ENCODE results near the gene SPIRE2. TPM values are rescaled to one million over a fixed set of nuclear protein-coding genes. Genes with fewer than 3 reads are reported as not detected.

Gene SPIRE2
- total RNA-seq, 1 experiment from 2014 or later: 29.6 TPM

GRCh38 chr16:89785523-89786155 is 42.6 kb upstream of the SPIRE2 start:
- Mint-ChIP-seq H3K4me1 (ENCODE audit: low read depth, unreplicated experiment) (no peaks in the 10 kb centered on the region), H3K36me3 (ENCODE audit: insufficient read depth, unreplicated experiment) (peaks cover 95% of the 10 kb centered on the region)
- CTCF ChIA-PET: no interaction called here

GRCh38 chr16:89786474-89787364 is 41.6 kb upstream of the SPIRE2 start:
- H3K36me3 Mint-ChIP-seq (ENCODE audit: insufficient read depth, unreplicated experiment): peaks cover 95% of the 10 kb centered on the region
- no peak overlapping the region for H3K4me3 ChIP-seq (ENCODE audit: low read depth, low read length)
- ChIA-PET CTCF (no interaction called here), POLR2A (no interaction called here)
- peaks cover 8% of the 10 kb centered on the region for H3K36me3 ChIP-seq (ENCODE audit: control insufficient read depth, insufficient read depth, low read length)
- DNase-seq: no peak
- peak overlapping the region; percentile 17 for H3K27ac Mint-ChIP-seq (ENCODE audit: unreplicated experiment)
- H3K4me1 Mint-ChIP-seq (ENCODE audit: low read depth, unreplicated experiment): no peaks in the 10 kb centered on the region
- TF ChIP-seq CTCF (IDR thresholded peaks at IDR 0.05; ENCODE audit: insufficient read depth in 1 of 2, low read depth in 1 of 2, low read length in 1 of 2, severe bottlenecking in 1 of 2, unreplicated experiment in 1 of 2): no peak
- no peaks in the 10 kb centered on the region for H3K27me3 Mint-ChIP-seq (ENCODE audit: insufficient read depth, unreplicated experiment)
- H3K9me3 ChIP-seq: no peaks in the 10 kb centered on the region
- no peaks in the 10 kb centered on the region for H3K4me1 ChIP-seq
- intact Hi-C loops (cut with micrococcal nuclease; ENCODE audit: unreplicated experiment): no loop called here
- no peak overlapping the region for H3K4me3 Mint-ChIP-seq (ENCODE audit: unreplicated experiment)
- BruUV-seq (replicated peaks): TSS peak; percentile 10
- no peaks in the 10 kb centered on the region for H3K27me3 ChIP-seq (replicated peaks; ENCODE audit: control insufficient read depth, insufficient read depth, low read length)
- H3K9me3 Mint-ChIP-seq (ENCODE audit: unreplicated experiment): no peaks in the 10 kb centered on the region

More at GRCh38 chr16:89785523-89786155, 42.6 kb upstream of the SPIRE2 start:
- Histone ChIP-seq H3K4me3 (ENCODE audit: low read depth, low read length) (no peak overlapping the region), H3K9me3 (no peaks in the 10 kb centered on the region), H3K4me1 (no peaks in the 10 kb centered on the region), H3K36me3 (ENCODE audit: control insufficient read depth, insufficient read depth, low read length) (peaks cover 3% of the 10 kb centered on the region), H3K27me3 (replicated peaks; ENCODE audit: control insufficient read depth, insufficient read depth, low read length) (no peaks in the 10 kb centered on the region)
- DNase-seq: no peak
- intact Hi-C loops (cut with micrococcal nuclease; ENCODE audit: unreplicated experiment): no loop called here
- H3K27me3 Mint-ChIP-seq (ENCODE audit: insufficient read depth, unreplicated experiment): no peaks in the 10 kb centered on the region
- no peak overlapping the region for H3K4me3 Mint-ChIP-seq (ENCODE audit: unreplicated experiment)
- no peaks in the 10 kb centered on the region for H3K9me3 Mint-ChIP-seq (ENCODE audit: unreplicated experiment)
- POLR2A ChIA-PET: no interaction called here
- H3K27ac Mint-ChIP-seq (ENCODE audit: unreplicated experiment): no peak overlapping the region
- TF ChIP-seq CTCF (IDR thresholded peaks at IDR 0.05; ENCODE audit: insufficient read depth in 1 of 2, low read depth in 1 of 2, low read length in 1 of 2, severe bottlenecking in 1 of 2, unreplicated experiment in 1 of 2): no peak
- BruUV-seq (replicated peaks): no TSS peak

GRCh38 chr16:89787365-89787805 is 40.9 kb upstream of the SPIRE2 start:
- no peak overlapping the region for H3K27ac Mint-ChIP-seq (ENCODE audit: unreplicated experiment)
- Histone ChIP-seq H3K9me3 (no peaks in the 10 kb centered on the region), H3K36me3 (ENCODE audit: control insufficient read depth, insufficient read depth, low read length) (peaks cover 10% of the 10 kb centered on the region), H3K4me1 (no peaks in the 10 kb centered on the region), H3K27me3 (replicated peaks; ENCODE audit: control insufficient read depth, insufficient read depth, low read length) (no peaks in the 10 kb centered on the region), H3K4me3 (ENCODE audit: low read depth, low read length) (no peak overlapping the region)
- ChIA-PET POLR2A (no interaction called here), CTCF (no interaction called here)
- H3K36me3 Mint-ChIP-seq (ENCODE audit: insufficient read depth, unreplicated experiment): peaks cover 95% of the 10 kb centered on the region
- H3K4me1 Mint-ChIP-seq (ENCODE audit: low read depth, unreplicated experiment): no peaks in the 10 kb centered on the region
- no peaks in the 10 kb centered on the region for H3K27me3 Mint-ChIP-seq (ENCODE audit: insufficient read depth, unreplicated experiment)
- no peak for TF ChIP-seq CTCF (IDR thresholded peaks at IDR 0.05; ENCODE audit: insufficient read depth in 1 of 2, low read depth in 1 of 2, low read length in 1 of 2, severe bottlenecking in 1 of 2, unreplicated experiment in 1 of 2)
- no peaks in the 10 kb centered on the region for H3K9me3 Mint-ChIP-seq (ENCODE audit: unreplicated experiment)
- no peak overlapping the region for H3K4me3 Mint-ChIP-seq (ENCODE audit: unreplicated experiment)
- no peak for DNase-seq
- intact Hi-C loops (cut with micrococcal nuclease; ENCODE audit: unreplicated experiment): no loop called here
- BruUV-seq (replicated peaks): no TSS peak

Data from Caco-2 (cell line).